ENCODE data around the gene MPRIP.

- no peak for TF ChIP-seq CTCF (IDR thresholded peaks at IDR 0.05 in 8 of 11, conservative IDR thresholded peaks at IDR 0.05 in 3 of 11)
- TF ChIP-seq POLR2A (IDR thresholded peaks at IDR 0.05), result no peak
- TF ChIP-seq POLR2AphosphoS5 (IDR thresholded peaks at IDR 0.05), result no peak
Observed at GRCh38 chr17:17001076-17001777, 41.0 kb upstream of the MPRIP start.
